ENCODE measurements around the gene TCF7L2.

The TCF7L2 gene

DNA sequence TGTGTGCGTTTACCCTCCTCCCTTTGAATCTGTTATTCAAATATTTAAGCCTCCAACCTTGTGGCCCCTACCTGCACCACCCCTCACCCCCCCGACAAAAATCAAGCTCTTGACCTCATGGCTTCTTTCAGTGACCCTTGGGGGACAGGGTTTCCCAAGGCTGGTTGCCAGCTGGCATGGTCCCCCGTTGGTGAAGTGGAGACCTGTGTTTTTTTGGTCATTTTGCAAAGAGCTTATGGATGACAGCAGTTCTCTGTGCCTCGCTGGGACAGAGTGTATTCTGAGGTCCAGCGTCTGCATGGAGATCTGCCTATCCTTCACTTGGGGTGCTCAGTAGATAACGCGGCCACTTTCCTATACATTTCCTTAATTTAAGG, 111.0 kb downstream of the TCF7L2 start:
- ATAC-seq, result no peak
- no peak for TF ChIP-seq ARNTL (CRISPR knock-in tag; IDR thresholded peaks at IDR 0.05; ENCODE audit: borderline replicate concordance, low read depth)
- TF ChIP-seq PPARA (CRISPR knock-in tag; IDR thresholded peaks at IDR 0.05; ENCODE audit: borderline replicate concordance), result no peak
- TF ChIP-seq ISL1 (CRISPR knock-in tag; IDR thresholded peaks at IDR 0.05), result no peak
- no peak for TF ChIP-seq GLIS3 (CRISPR knock-in tag; IDR thresholded peaks at IDR 0.05)
- no peak for TF ChIP-seq ZFP30 (CRISPR knock-in tag; IDR thresholded peaks at IDR 0.05)
- TF ChIP-seq ZNF565 (CRISPR knock-in tag; conservative IDR thresholded peaks at IDR 0.05; ENCODE audit: low read depth), result no peak
- no peak for TF ChIP-seq CSDC2 (CRISPR knock-in tag; IDR thresholded peaks at IDR 0.05)
- no peak for TF ChIP-seq OSR1 (CRISPR knock-in tag; IDR thresholded peaks at IDR 0.05)
- TF ChIP-seq ZC3H10 (CRISPR knock-in tag; IDR thresholded peaks at IDR 0.05), result no peak
- no peak for TF ChIP-seq ZFP3 (CRISPR knock-in tag; IDR thresholded peaks at IDR 0.05)
- TF ChIP-seq, protein P1, sequence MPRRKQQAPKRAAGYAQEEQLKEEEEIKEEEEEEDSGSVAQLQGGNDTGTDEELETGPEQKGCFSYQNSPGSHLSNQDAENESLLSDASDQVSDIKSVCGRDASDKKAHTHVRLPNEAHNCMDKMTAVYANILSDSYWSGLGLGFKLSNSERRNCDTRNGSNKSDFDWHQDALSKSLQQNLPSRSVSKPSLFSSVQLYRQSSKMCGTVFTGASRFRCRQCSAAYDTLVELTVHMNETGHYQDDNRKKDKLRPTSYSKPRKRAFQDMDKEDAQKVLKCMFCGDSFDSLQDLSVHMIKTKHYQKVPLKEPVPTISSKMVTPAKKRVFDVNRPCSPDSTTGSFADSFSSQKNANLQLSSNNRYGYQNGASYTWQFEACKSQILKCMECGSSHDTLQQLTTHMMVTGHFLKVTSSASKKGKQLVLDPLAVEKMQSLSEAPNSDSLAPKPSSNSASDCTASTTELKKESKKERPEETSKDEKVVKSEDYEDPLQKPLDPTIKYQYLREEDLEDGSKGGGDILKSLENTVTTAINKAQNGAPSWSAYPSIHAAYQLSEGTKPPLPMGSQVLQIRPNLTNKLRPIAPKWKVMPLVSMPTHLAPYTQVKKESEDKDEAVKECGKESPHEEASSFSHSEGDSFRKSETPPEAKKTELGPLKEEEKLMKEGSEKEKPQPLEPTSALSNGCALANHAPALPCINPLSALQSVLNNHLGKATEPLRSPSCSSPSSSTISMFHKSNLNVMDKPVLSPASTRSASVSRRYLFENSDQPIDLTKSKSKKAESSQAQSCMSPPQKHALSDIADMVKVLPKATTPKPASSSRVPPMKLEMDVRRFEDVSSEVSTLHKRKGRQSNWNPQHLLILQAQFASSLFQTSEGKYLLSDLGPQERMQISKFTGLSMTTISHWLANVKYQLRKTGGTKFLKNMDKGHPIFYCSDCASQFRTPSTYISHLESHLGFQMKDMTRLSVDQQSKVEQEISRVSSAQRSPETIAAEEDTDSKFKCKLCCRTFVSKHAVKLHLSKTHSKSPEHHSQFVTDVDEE (CRISPR knock-in tag; IDR thresholded peaks at IDR 0.05), result no peak
- TF ChIP-seq, protein P2, sequence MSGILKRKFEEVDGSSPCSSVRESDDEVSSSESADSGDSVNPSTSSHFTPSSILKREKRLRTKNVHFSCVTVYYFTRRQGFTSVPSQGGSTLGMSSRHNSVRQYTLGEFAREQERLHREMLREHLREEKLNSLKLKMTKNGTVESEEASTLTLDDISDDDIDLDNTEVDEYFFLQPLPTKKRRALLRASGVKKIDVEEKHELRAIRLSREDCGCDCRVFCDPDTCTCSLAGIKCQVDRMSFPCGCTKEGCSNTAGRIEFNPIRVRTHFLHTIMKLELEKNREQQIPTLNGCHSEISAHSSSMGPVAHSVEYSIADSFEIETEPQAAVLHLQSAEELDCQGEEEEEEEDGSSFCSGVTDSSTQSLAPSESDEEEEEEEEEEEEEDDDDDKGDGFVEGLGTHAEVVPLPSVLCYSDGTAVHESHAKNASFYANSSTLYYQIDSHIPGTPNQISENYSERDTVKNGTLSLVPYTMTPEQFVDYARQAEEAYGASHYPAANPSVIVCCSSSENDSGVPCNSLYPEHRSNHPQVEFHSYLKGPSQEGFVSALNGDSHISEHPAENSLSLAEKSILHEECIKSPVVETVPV (CRISPR knock-in tag; IDR thresholded peaks at IDR 0.05), result no peak
- TF ChIP-seq TOX (CRISPR knock-in tag; IDR thresholded peaks at IDR 0.05; ENCODE audit: borderline replicate concordance), result no peak
- no peak for TF ChIP-seq ZNF8 (CRISPR knock-in tag; IDR thresholded peaks at IDR 0.05)
- TF ChIP-seq ZNF70 (CRISPR knock-in tag; IDR thresholded peaks at IDR 0.05), result no peak
- no peak for TF ChIP-seq BACH2 (CRISPR knock-in tag; IDR thresholded peaks at IDR 0.05; ENCODE audit: borderline replicate concordance)
- no peak for TF ChIP-seq RARB (CRISPR knock-in tag; IDR thresholded peaks at IDR 0.05)
- TF ChIP-seq, protein P3, sequence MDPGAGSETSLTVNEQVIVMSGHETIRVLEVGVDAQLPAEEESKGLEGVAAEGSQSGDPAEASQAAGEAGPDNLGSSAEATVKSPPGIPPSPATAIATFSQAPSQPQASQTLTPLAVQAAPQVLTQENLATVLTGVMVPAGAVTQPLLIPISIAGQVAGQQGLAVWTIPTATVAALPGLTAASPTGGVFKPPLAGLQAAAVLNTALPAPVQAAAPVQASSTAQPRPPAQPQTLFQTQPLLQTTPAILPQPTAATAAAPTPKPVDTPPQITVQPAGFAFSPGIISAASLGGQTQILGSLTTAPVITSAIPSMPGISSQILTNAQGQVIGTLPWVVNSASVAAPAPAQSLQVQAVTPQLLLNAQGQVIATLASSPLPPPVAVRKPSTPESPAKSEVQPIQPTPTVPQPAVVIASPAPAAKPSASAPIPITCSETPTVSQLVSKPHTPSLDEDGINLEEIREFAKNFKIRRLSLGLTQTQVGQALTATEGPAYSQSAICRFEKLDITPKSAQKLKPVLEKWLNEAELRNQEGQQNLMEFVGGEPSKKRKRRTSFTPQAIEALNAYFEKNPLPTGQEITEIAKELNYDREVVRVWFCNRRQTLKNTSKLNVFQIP (CRISPR knock-in tag; IDR thresholded peaks at IDR 0.05; ENCODE audit: borderline replicate concordance, low read depth), result no peak
- TF ChIP-seq TCF4 (CRISPR knock-in tag; IDR thresholded peaks at IDR 0.05; ENCODE audit: borderline replicate concordance), result no peak
- TF ChIP-seq, protein P4, sequence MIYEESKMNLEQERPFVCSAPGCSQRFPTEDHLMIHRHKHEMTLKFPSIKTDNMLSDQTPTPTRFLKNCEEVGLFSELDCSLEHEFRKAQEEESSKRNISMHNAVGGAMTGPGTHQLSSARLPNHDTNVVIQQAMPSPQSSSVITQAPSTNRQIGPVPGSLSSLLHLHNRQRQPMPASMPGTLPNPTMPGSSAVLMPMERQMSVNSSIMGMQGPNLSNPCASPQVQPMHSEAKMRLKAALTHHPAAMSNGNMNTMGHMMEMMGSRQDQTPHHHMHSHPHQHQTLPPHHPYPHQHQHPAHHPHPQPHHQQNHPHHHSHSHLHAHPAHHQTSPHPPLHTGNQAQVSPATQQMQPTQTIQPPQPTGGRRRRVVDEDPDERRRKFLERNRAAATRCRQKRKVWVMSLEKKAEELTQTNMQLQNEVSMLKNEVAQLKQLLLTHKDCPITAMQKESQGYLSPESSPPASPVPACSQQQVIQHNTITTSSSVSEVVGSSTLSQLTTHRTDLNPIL (CRISPR knock-in tag; IDR thresholded peaks at IDR 0.05; ENCODE audit: low read depth), result no peak

DNA sequence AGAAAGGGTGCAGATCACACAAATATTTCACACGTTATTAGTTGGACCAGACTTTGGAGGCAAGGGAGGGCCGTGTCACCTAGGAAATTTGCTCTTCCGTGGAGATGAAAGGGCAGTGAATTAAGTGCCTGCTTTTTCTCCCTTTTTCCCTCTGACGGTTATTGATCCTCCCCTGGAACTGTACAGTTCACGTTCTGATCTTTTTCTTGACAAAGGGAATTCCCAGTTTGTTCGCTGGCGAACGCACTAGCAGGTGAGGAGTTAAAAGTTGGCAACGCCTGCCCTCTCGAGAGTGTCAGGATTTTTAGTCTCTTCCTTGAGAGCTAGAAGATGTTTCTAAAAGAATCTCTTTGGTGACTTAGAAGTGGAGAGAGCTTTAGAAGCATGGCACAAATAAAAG, 111.5 kb downstream of the TCF7L2 start:
- no peak for ATAC-seq
- no peak for TF ChIP-seq BACH2 (CRISPR knock-in tag; IDR thresholded peaks at IDR 0.05; ENCODE audit: borderline replicate concordance)
- TF ChIP-seq, protein P2 (CRISPR knock-in tag; IDR thresholded peaks at IDR 0.05), result no peak
- TF ChIP-seq, protein P4 (CRISPR knock-in tag; IDR thresholded peaks at IDR 0.05; ENCODE audit: low read depth), result no peak
- TF ChIP-seq ZFP30 (CRISPR knock-in tag; IDR thresholded peaks at IDR 0.05), result no peak
- no peak for TF ChIP-seq TCF4 (CRISPR knock-in tag; IDR thresholded peaks at IDR 0.05; ENCODE audit: borderline replicate concordance)
- TF ChIP-seq, protein P1 (CRISPR knock-in tag; IDR thresholded peaks at IDR 0.05), result no peak
- no peak for TF ChIP-seq OSR1 (CRISPR knock-in tag; IDR thresholded peaks at IDR 0.05)
- no peak for TF ChIP-seq PPARA (CRISPR knock-in tag; IDR thresholded peaks at IDR 0.05; ENCODE audit: borderline replicate concordance)
- no peak for TF ChIP-seq GLIS3 (CRISPR knock-in tag; IDR thresholded peaks at IDR 0.05)
- TF ChIP-seq ZNF565 (CRISPR knock-in tag; conservative IDR thresholded peaks at IDR 0.05; ENCODE audit: low read depth), result no peak
- no peak for TF ChIP-seq RARB (CRISPR knock-in tag; IDR thresholded peaks at IDR 0.05)
- no peak for TF ChIP-seq ARNTL (CRISPR knock-in tag; IDR thresholded peaks at IDR 0.05; ENCODE audit: borderline replicate concordance, low read depth)
- TF ChIP-seq ZC3H10 (CRISPR knock-in tag; IDR thresholded peaks at IDR 0.05), result no peak
- TF ChIP-seq, protein P3 (CRISPR knock-in tag; IDR thresholded peaks at IDR 0.05; ENCODE audit: borderline replicate concordance, low read depth), result no peak
- TF ChIP-seq SNAI2 (CRISPR knock-in tag; IDR thresholded peaks at IDR 0.05), result no peak

Data from SK-N-SH treated with all-trans-retinoic acid at 6 μM for 48 hours (cell line).